ENCODE data around the gene MINK1. TPM values are rescaled to one million over a fixed set of nuclear protein-coding genes. Genes with fewer than 3 reads are reported as not detected.

Gene MINK1
- total and polyA plus RNA-seq, 2 of the 13 experiments (the other 11 are each of a cell fraction or from before 2014, with no cell fraction given) = 17.2 to 63.9 TPM

DNA sequence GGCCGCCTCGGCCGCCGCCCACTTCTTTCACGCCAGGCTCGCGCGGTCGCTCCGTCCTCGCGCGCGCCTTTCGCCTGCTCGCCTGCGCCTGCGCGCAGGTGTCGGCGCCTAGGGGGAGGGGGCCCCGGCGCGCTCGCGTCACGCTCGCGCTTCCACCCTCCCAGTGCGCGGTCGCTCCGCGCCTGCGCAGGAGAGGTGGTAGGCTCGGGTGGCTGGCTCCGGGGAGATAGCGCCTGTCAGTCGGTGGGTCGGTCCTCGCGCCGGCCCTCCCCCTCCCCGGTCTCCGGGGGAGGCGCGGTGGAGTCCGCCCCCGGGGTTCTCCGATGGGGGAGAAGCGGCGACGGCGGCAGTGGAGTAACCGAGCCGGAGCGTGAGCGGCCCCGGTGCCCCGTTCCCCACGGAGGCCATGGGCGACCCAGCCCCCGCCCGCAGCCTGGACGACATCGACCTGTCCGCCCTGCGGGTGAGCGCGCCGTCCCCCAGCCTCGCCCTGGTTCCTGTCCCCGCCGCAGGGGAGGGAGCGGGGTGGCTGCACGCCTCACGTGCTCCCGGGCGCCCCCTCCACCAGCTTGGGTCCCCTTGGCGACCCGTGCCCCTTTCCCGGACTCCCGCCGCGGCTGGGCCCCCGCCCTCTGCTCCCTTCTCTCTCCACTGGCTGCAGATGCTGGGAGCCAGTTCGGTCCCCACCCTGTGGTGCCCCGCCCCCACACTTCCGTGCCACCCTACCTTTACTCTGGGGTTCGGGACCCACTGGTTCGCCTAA is at the start of gene MINK1 (continued):
- TF ChIP-seq SIN3A (IDR thresholded peaks at IDR 0.05; ENCODE audit: borderline replicate concordance, low read depth, low read length) = peak; percentile 21; the same call in 1 of the 2 replicates
- TF ChIP-seq GABPB1 (CRISPR knock-in tag; IDR thresholded peaks at IDR 0.05) = peak; percentile 70; the same call in 1 of the 2 replicates
- TF ChIP-seq SATB2 (CRISPR knock-in tag; IDR thresholded peaks at IDR 0.05) = 0 out of 2 replicates have a peak, but pooled peaks have one; percentile 38
- TF ChIP-seq, protein P1, sequence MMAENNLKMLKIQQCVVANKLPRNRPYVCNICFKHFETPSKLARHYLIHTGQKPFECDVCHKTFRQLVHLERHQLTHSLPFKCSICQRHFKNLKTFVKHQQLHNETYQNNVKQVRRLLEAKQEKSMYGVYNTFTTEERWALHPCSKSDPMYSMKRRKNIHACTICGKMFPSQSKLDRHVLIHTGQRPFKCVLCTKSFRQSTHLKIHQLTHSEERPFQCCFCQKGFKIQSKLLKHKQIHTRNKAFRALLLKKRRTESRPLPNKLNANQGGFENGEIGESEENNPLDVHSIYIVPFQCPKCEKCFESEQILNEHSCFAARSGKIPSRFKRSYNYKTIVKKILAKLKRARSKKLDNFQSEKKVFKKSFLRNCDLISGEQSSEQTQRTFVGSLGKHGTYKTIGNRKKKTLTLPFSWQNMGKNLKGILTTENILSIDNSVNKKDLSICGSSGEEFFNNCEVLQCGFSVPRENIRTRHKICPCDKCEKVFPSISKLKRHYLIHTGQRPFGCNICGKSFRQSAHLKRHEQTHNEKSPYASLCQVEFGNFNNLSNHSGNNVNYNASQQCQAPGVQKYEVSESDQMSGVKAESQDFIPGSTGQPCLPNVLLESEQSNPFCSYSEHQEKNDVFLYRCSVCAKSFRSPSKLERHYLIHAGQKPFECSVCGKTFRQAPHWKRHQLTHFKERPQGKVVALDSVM (CRISPR knock-in tag; IDR thresholded peaks at IDR 0.05) = peak; percentile 52; the same call in 1 of the 2 replicates
- TF ChIP-seq RFXAP (CRISPR knock-in tag; IDR thresholded peaks at IDR 0.05; ENCODE audit: borderline replicate concordance) = peak; percentile 55; the same call in 1 of the 2 replicates
- peak; percentile 46 for TF ChIP-seq EED (CRISPR knock-in tag; IDR thresholded peaks at IDR 0.05)
- 0 out of 2 replicates have a peak, but pooled peaks have one; percentile 66 for TF ChIP-seq ZNF367 (CRISPR knock-in tag; IDR thresholded peaks at IDR 0.05; ENCODE audit: borderline replicate concordance)
- TF ChIP-seq, protein P2, sequence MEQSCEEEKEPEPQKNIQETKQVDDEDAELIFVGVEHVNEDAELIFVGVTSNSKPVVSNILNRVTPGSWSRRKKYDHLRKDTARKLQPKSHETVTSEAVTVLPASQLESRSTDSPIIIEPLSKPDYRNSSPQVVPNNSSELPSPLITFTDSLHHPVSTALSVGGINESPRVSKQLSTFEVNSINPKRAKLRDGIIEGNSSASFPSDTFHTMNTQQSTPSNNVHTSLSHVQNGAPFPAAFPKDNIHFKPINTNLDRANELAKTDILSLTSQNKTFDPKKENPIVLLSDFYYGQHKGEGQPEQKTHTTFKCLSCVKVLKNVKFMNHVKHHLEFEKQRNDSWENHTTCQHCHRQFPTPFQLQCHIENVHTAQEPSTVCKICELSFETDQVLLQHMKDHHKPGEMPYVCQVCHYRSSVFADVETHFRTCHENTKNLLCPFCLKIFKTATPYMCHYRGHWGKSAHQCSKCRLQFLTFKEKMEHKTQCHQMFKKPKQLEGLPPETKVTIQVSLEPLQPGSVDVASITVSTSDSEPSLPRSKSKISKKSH (CRISPR knock-in tag; IDR thresholded peaks at IDR 0.05; ENCODE audit: borderline replicate concordance) = peak; percentile 55; the same call in 1 of the 2 replicates
- TF ChIP-seq CREB1 (IDR thresholded peaks at IDR 0.05) = peak; percentile 71; the same call in 1 of the 2 replicates
- no peak for TF ChIP-seq CREB1 (CRISPR knock-in tag; IDR thresholded peaks at IDR 0.05)
- TF ChIP-seq NCOA2 (CRISPR knock-in tag; IDR thresholded peaks at IDR 0.05) = no peak
- TF ChIP-seq KMT2B (CRISPR knock-in tag; IDR thresholded peaks at IDR 0.05) = no peak
- TF ChIP-seq EP300 (IDR thresholded peaks at IDR 0.05; ENCODE audit: low read depth in 2 of 2, low read length in 2 of 2) = no peak
- no peak for TF ChIP-seq EP300 (CRISPR knock-in tag; IDR thresholded peaks at IDR 0.05; ENCODE audit: borderline replicate concordance)
- peak; percentile 34; the same call in 1 of the 2 replicates for TF ChIP-seq ZNF768 (CRISPR knock-in tag; IDR thresholded peaks at IDR 0.05)
- peak; percentile 96 for TF ChIP-seq MAZ (IDR thresholded peaks at IDR 0.05; ENCODE audit: borderline replicate concordance, low read depth, low read length)
- no peak; the same call in 1 of the 2 replicates for TF ChIP-seq MAZ (CRISPR knock-in tag; IDR thresholded peaks at IDR 0.05; ENCODE audit: low read depth)
- TF ChIP-seq SRSF9 (IDR thresholded peaks at IDR 0.05; ENCODE audit: borderline replicate concordance, insufficient read depth, low read depth, low read length, poor library complexity, severe bottlenecking) = no peak
- TF ChIP-seq, protein P3, sequence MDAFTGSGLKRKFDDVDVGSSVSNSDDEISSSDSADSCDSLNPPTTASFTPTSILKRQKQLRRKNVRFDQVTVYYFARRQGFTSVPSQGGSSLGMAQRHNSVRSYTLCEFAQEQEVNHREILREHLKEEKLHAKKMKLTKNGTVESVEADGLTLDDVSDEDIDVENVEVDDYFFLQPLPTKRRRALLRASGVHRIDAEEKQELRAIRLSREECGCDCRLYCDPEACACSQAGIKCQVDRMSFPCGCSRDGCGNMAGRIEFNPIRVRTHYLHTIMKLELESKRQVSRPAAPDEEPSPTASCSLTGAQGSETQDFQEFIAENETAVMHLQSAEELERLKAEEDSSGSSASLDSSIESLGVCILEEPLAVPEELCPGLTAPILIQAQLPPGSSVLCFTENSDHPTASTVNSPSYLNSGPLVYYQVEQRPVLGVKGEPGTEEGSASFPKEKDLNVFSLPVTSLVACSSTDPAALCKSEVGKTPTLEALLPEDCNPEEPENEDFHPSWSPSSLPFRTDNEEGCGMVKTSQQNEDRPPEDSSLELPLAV (CRISPR knock-in tag; conservative IDR thresholded peaks at IDR 0.05; ENCODE audit: low read depth) = no peak
- TF ChIP-seq FOXC1 (CRISPR knock-in tag; IDR thresholded peaks at IDR 0.05; ENCODE audit: borderline replicate concordance) = no peak; the same call in 1 of the 2 replicates
- no peak for TF ChIP-seq RBAK (CRISPR knock-in tag; IDR thresholded peaks at IDR 0.05)
- TF ChIP-seq ATF7-NPFF (CRISPR knock-in tag; IDR thresholded peaks at IDR 0.05; ENCODE audit: low read depth) = peak; percentile 72; the same call in 1 of the 2 replicates
- TF ChIP-seq HOXA3 (CRISPR knock-in tag; IDR thresholded peaks at IDR 0.05) = peak; percentile 14; the same call in 1 of the 2 replicates
